ENCODE data around the gene TSPAN11. TPM values are rescaled to one million over a fixed set of nuclear protein-coding genes. Genes with fewer than 3 reads are reported as not detected.

Gene TSPAN11
- total RNA-seq, 2 experiments from 2014 or later, result not detected

GRCh38 chr12:30942936-30943335 is 16.4 kb downstream of the TSPAN11 start:
- ATAC-seq (no peak), DNase-seq (no peak)
- Mint-ChIP-seq H3K4me3 (no peak overlapping the region), H3K27me3 (no peaks in the 10 kb centered on the region), H3K36me3 (ENCODE audit: low read depth) (no peaks in the 10 kb centered on the region), H3K9me3 (ENCODE audit: low read depth) (no peaks in the 10 kb centered on the region), H3K27ac (no peak overlapping the region), H3K4me1 (no peaks in the 10 kb centered on the region)
- ChIA-PET POLR2A (no interaction called here), CTCF (no interaction called here)
- intact Hi-C loops (cut with DNase I, micrococcal nuclease), result no loop called here

GRCh38 chr12:30945443-30946164 is 19.1 kb downstream of the TSPAN11 start:
- CTCF ChIA-PET, result no interaction called here
- no peak overlapping the region for H3K4me3 Mint-ChIP-seq
- H3K27ac Mint-ChIP-seq, result no peak overlapping the region
- POLR2A ChIA-PET, result no interaction called here
- no peak for ATAC-seq
- no peaks in the 10 kb centered on the region for H3K4me1 Mint-ChIP-seq
- peaks cover 8% of the 10 kb centered on the region for H3K27me3 Mint-ChIP-seq
- no peak for DNase-seq
- no peaks in the 10 kb centered on the region for H3K9me3 Mint-ChIP-seq (ENCODE audit: low read depth)
- intact Hi-C loops (cut with DNase I, micrococcal nuclease), result no loop called here
- no peaks in the 10 kb centered on the region for H3K36me3 Mint-ChIP-seq (ENCODE audit: low read depth)

- Mint-ChIP-seq H3K4me3 (no peak overlapping the region), H3K9me3 (ENCODE audit: low read depth) (no peaks in the 10 kb centered on the region), H3K27me3 (peaks cover 8% of the 10 kb centered on the region), H3K27ac (no peak overlapping the region), H3K4me1 (peaks cover 3% of the 10 kb centered on the region), H3K36me3 (ENCODE audit: low read depth) (no peaks in the 10 kb centered on the region)
- ATAC-seq (no peak), DNase-seq (no peak)
- intact Hi-C loops (cut with DNase I, micrococcal nuclease), result no loop called here
- ChIA-PET POLR2A (no interaction called here), CTCF (interaction anchor here (0.6 kb wide), 2 partner anchors 80 to 1464 kb away, joined by 3 read pairs; no protein-coding TSS in a partner anchor)
These were observed 25.5 kb downstream of the TSPAN11 start for GRCh38 chr12:30952015-30952414.

GRCh38 chr12:30953257-30953656 is 26.7 kb downstream of the TSPAN11 start:
- no peak overlapping the region for H3K4me3 Mint-ChIP-seq
- peaks cover 3% of the 10 kb centered on the region for H3K4me1 Mint-ChIP-seq
- no peak for ATAC-seq
- H3K27ac Mint-ChIP-seq, result no peak overlapping the region
- intact Hi-C loops (cut with DNase I, micrococcal nuclease), result no loop called here
- no peak for DNase-seq
- H3K27me3 Mint-ChIP-seq, result peaks cover 8% of the 10 kb centered on the region
- H3K9me3 Mint-ChIP-seq (ENCODE audit: low read depth), result no peaks in the 10 kb centered on the region
- ChIA-PET CTCF (interaction anchor here (0.7 kb wide), 1 partner anchor 1403 kb away, joined by 3 read pairs; no protein-coding TSS in a partner anchor), POLR2A (no interaction called here)
- no peaks in the 10 kb centered on the region for H3K36me3 Mint-ChIP-seq (ENCODE audit: low read depth)

- Mint-ChIP-seq H3K9me3 (ENCODE audit: low read depth) (no peaks in the 10 kb centered on the region), H3K36me3 (ENCODE audit: low read depth) (no peaks in the 10 kb centered on the region), H3K27me3 (peaks cover 1% of the 10 kb centered on the region), H3K27ac (no peak overlapping the region), H3K4me3 (no peak overlapping the region), H3K4me1 (peaks cover 3% of the 10 kb centered on the region)
- CTCF ChIA-PET, result no interaction called here
- POLR2A ChIA-PET, result no interaction called here
- ATAC-seq (no peak), DNase-seq (no peak)
- intact Hi-C loops (cut with DNase I, micrococcal nuclease), result no loop called here
These were observed 27.6 kb downstream of the TSPAN11 start for GRCh38 chr12:30953951-30954751.

- Mint-ChIP-seq H3K4me3 (no peak overlapping the region), H3K9me3 (ENCODE audit: low read depth) (no peaks in the 10 kb centered on the region), H3K27me3 (peaks cover 2% of the 10 kb centered on the region), H3K27ac (no peak overlapping the region), H3K4me1 (peaks cover 3% of the 10 kb centered on the region), H3K36me3 (ENCODE audit: low read depth) (no peaks in the 10 kb centered on the region)
- POLR2A ChIA-PET, result no interaction called here
- ATAC-seq (no peak), DNase-seq (no peak)
- CTCF ChIA-PET, result no interaction called here
- intact Hi-C loops (cut with DNase I, micrococcal nuclease), result no loop called here
These were observed 28.7 kb downstream of the TSPAN11 start for GRCh38 chr12:30955214-30955613.

- Mint-ChIP-seq H3K36me3 (ENCODE audit: low read depth) (no peaks in the 10 kb centered on the region), H3K4me1 (no peaks in the 10 kb centered on the region), H3K27me3 (peaks cover 2% of the 10 kb centered on the region), H3K27ac (no peak overlapping the region), H3K4me3 (no peak overlapping the region), H3K9me3 (ENCODE audit: low read depth) (no peaks in the 10 kb centered on the region)
- POLR2A ChIA-PET, result no interaction called here
- DNase-seq (no peak), ATAC-seq (no peak)
- CTCF ChIA-PET, result no interaction called here
- intact Hi-C loops (cut with DNase I, micrococcal nuclease), result no loop called here
These were observed 32.7 kb downstream of the TSPAN11 start for GRCh38 chr12:30959110-30959710.

- Mint-ChIP-seq H3K4me1 (no peaks in the 10 kb centered on the region), H3K9me3 (ENCODE audit: low read depth) (no peaks in the 10 kb centered on the region), H3K27me3 (peaks cover 2% of the 10 kb centered on the region), H3K36me3 (ENCODE audit: low read depth) (no peaks in the 10 kb centered on the region), H3K4me3 (no peak overlapping the region), H3K27ac (no peak overlapping the region)
- CTCF ChIA-PET, result no interaction called here
- POLR2A ChIA-PET, result no interaction called here
- ATAC-seq (no peak), DNase-seq (no peak)
- intact Hi-C loops (cut with DNase I, micrococcal nuclease), result no loop called here
These were observed 33.2 kb downstream of the TSPAN11 start for GRCh38 chr12:30959778-30960177.

- ChIA-PET CTCF (no interaction called here), POLR2A (no interaction called here)
- H3K4me3 Mint-ChIP-seq, result no peak overlapping the region
- intact Hi-C loops (cut with DNase I, micrococcal nuclease), result no loop called here
- H3K4me1 Mint-ChIP-seq, result no peaks in the 10 kb centered on the region
- no peak for ATAC-seq
- H3K36me3 Mint-ChIP-seq (ENCODE audit: low read depth), result no peaks in the 10 kb centered on the region
- no peak overlapping the region for H3K27ac Mint-ChIP-seq
- no peak for DNase-seq
- no peaks in the 10 kb centered on the region for H3K9me3 Mint-ChIP-seq (ENCODE audit: low read depth)
- H3K27me3 Mint-ChIP-seq, result peaks cover 2% of the 10 kb centered on the region
These were observed 34.5 kb downstream of the TSPAN11 start for GRCh38 chr12:30961030-30961429.

- Mint-ChIP-seq H3K4me3 (no peak overlapping the region), H3K27me3 (peaks cover 2% of the 10 kb centered on the region), H3K4me1 (no peaks in the 10 kb centered on the region), H3K9me3 (ENCODE audit: low read depth) (no peaks in the 10 kb centered on the region), H3K27ac (no peak overlapping the region), H3K36me3 (ENCODE audit: low read depth) (no peaks in the 10 kb centered on the region)
- ATAC-seq (no peak), DNase-seq (no peak)
- ChIA-PET CTCF (no interaction called here), POLR2A (no interaction called here)
- intact Hi-C loops (cut with DNase I, micrococcal nuclease), result no loop called here
These were observed 35.5 kb downstream of the TSPAN11 start for GRCh38 chr12:30962047-30962446.

- intact Hi-C loops (cut with DNase I, micrococcal nuclease), result no loop called here
- ChIA-PET CTCF (no interaction called here), POLR2A (no interaction called here)
- Mint-ChIP-seq H3K27ac (no peak overlapping the region), H3K27me3 (peaks cover 2% of the 10 kb centered on the region), H3K4me3 (no peak overlapping the region), H3K4me1 (no peaks in the 10 kb centered on the region), H3K36me3 (ENCODE audit: low read depth) (no peaks in the 10 kb centered on the region), H3K9me3 (ENCODE audit: low read depth) (no peaks in the 10 kb centered on the region)
- no peak for ATAC-seq
- DNase-seq, result no peak
These were observed 37.4 kb downstream of the TSPAN11 start for GRCh38 chr12:30963709-30964564.

All from activated CD4-positive, alpha-beta T cell treated with anti-CD3 and anti-CD28 coated beads for 36 hours (primary cell).